Measurements from ENCODE around the gene BCAN.

GRCh38 chr1:156664767-156665411, 23.0 kb downstream of the BCAN start:
- TF ChIP-seq EZH2 (IDR thresholded peaks at IDR 0.05) (no peak), POLR2AphosphoS5 (IDR thresholded peaks at IDR 0.05; ENCODE audit: borderline replicate concordance, low read depth, low read length) (no peak)

All from SK-N-MC (cell line).